Loucy (cell line): Measurements from ENCODE around the gene KLK15.

ENCODE experiments used
- H2AFZ ChIP-seq: fragments of 200-600 bp; sonication (generic); 2 replicates; pipeline ENCODE4 v1.6.0; 2016; ENCODE audit warnings: antibody characterized with exemption, mild to moderate bottlenecking, low read length, moderate library complexity
- H3F3A ChIP-seq: fragments of 200-600 bp; 2 replicates; pipeline ENCODE4 v1.6.0; 2016; ENCODE audit warnings: antibody characterized with exemption, low read depth, mild to moderate bottlenecking
- H3K27me3 ChIP-seq: fragments of 200-600 bp; sonication (generic); 2 replicates; pipeline ENCODE4 v1.6.1; 2014; ENCODE audit warnings: low read length, mild to moderate bottlenecking; ENCODE audit not compliant: insufficient read depth, poor library complexity, severe bottlenecking
- H3K36me3 ChIP-seq: fragments of 200-600 bp; sonication (generic); 2 replicates; pipeline ENCODE4 v1.6.1; 2016; ENCODE audit warnings: low read length; ENCODE audit not compliant: insufficient read depth
- H3K4me1 ChIP-seq: fragments of 200-600 bp; sonication (generic); 2 replicates; pipeline ENCODE4 v1.5.1; 2014; ENCODE audit warnings: low read length, mild to moderate bottlenecking; ENCODE audit not compliant: insufficient read depth, poor library complexity, severe bottlenecking
- H3K4me2 ChIP-seq: fragments of 200-600 bp; sonication (generic); 2 replicates; pipeline ENCODE4 v1.6.0; 2014; ENCODE audit warnings: antibody characterized with exemption, low read length, low read depth, mild to moderate bottlenecking; ENCODE audit not compliant: poor library complexity, severe bottlenecking
- H3K4me3 ChIP-seq: fragments of 200-600 bp; sonication (generic); 2 replicates; pipeline ENCODE4 v1.5.1; 2014; ENCODE audit warnings: low read length, mild to moderate bottlenecking, mixed read lengths; ENCODE audit not compliant: poor library complexity, severe bottlenecking
- H3K79me2 ChIP-seq: fragments of 200-600 bp; sonication (generic); 2 replicates; pipeline ENCODE4 v1.6.1; 2014; ENCODE audit warnings: low read length; ENCODE audit not compliant: insufficient read depth
- H3K9ac ChIP-seq: fragments of 200-600 bp; sonication (generic); 2 replicates; pipeline ENCODE4 v1.6.0; 2014; ENCODE audit warnings: mild to moderate bottlenecking, low read depth, low read length, moderate library complexity; ENCODE audit not compliant: poor library complexity, severe bottlenecking
- H3K9me2 ChIP-seq: fragments of 200-600 bp; sonication (generic); replicated peaks from 2 replicates; pipeline ENCODE4 v1.6.1; 2016; ENCODE audit warnings: low read depth, low read length, mixed read lengths
- H3K9me3 ChIP-seq: fragments of 200-600 bp; sonication (generic); 2 replicates; pipeline ENCODE4 v1.6.1; 2014; ENCODE audit warnings: mild to moderate bottlenecking, antibody characterized with exemption, low read length, low read depth; ENCODE audit not compliant: insufficient read depth
- H4K20me1 ChIP-seq: fragments of 200-600 bp; sonication (generic); 2 replicates; pipeline ENCODE4 v1.6.0; 2014; ENCODE audit warnings: antibody characterized with exemption, low read length, mild to moderate bottlenecking; ENCODE audit not compliant: insufficient read depth, poor library complexity, severe bottlenecking
- CTCF ChIP-seq: fragments of 200-600 bp; sonication (generic); conservative IDR thresholded peaks from 2 replicates; pipeline ENCODE4 v1.5.1; 2014; ENCODE audit warnings: mild to moderate bottlenecking, antibody characterized with exemption, low read length
- EZH2phosphoT487 ChIP-seq: fragments of 200-600 bp; IDR thresholded peaks from 2 replicates; pipeline ENCODE4 v1.6.1; 2018; ENCODE audit warnings: antibody characterized with exemption, mild to moderate bottlenecking, moderate library complexity, borderline replicate concordance

The KLK15 gene

GRCh38 chr19:50831026-50831396 lies 2.4 kb downstream of the KLK15 start:
- Histone ChIP-seq H3K9ac (no peak overlapping the region), H3F3A (no peaks in the 10 kb centered on the region), H3K27me3 (no peaks in the 10 kb centered on the region), H3K79me2 (no peaks in the 10 kb centered on the region), H3K4me1 (no peaks in the 10 kb centered on the region), H3K36me3 (no peaks in the 10 kb centered on the region), H3K4me3 (no peak overlapping the region), H3K4me2 (no peak overlapping the region), H4K20me1 (no peaks in the 10 kb centered on the region), H3K9me3 (no peaks in the 10 kb centered on the region), H2AFZ (no peak overlapping the region), H3K9me2 (no peaks in the 10 kb centered on the region)
- TF ChIP-seq EZH2phosphoT487 (no peak), CTCF (no peak)

GRCh38 chr19:50830266-50831025 lies 2.9 kb downstream of the KLK15 start:
- H3K4me3 ChIP-seq, result no peak overlapping the region
- TF ChIP-seq CTCF (no peak), EZH2phosphoT487 (no peak)
- H4K20me1 ChIP-seq, result no peaks in the 10 kb centered on the region
- no peaks in the 10 kb centered on the region for H3K79me2 ChIP-seq
- no peak overlapping the region for H2AFZ ChIP-seq
- H3K27me3 ChIP-seq, result no peaks in the 10 kb centered on the region
- H3K9me3 ChIP-seq, result no peaks in the 10 kb centered on the region
- H3K9ac ChIP-seq, result no peak overlapping the region
- no peaks in the 10 kb centered on the region for H3K9me2 ChIP-seq
- no peaks in the 10 kb centered on the region for H3K4me1 ChIP-seq
- H3F3A ChIP-seq, result no peaks in the 10 kb centered on the region
- no peak overlapping the region for H3K4me2 ChIP-seq
- H3K36me3 ChIP-seq, result no peaks in the 10 kb centered on the region

- no peak overlapping the region for H3K4me2 ChIP-seq
- TF ChIP-seq CTCF, result no peak
- TF ChIP-seq EZH2phosphoT487, result no peak
- H3K79me2 ChIP-seq, result no peaks in the 10 kb centered on the region
- H3K9me3 ChIP-seq, result no peaks in the 10 kb centered on the region
- H3F3A ChIP-seq, result no peaks in the 10 kb centered on the region
- no peaks in the 10 kb centered on the region for H4K20me1 ChIP-seq
- no peaks in the 10 kb centered on the region for H3K36me3 ChIP-seq
- H3K27me3 ChIP-seq, result no peaks in the 10 kb centered on the region
- H3K4me3 ChIP-seq, result no peak overlapping the region
- H3K9ac ChIP-seq, result no peak overlapping the region
- H3K9me2 ChIP-seq, result no peaks in the 10 kb centered on the region
- H2AFZ ChIP-seq, result no peak overlapping the region
- H3K4me1 ChIP-seq, result no peaks in the 10 kb centered on the region
Observed at GRCh38 chr19:50829801-50830200, 3.6 kb downstream of the KLK15 start.
